ENCODE data around the gene TGFB1.
A peak's percentile ranks its signal among the peaks of the same experiment; 100 is the strongest.

Gene TGFB1

GRCh38 chr19:41321600-41322270, 32.0 kb downstream of the TGFB1 start:
- no peak for DNase-seq (ENCODE audit: low read depth in 2 of 2)

- DNase-seq (ENCODE audit: low read depth in 2 of 2), result no peak
These were observed 32.5 kb downstream of the TGFB1 start for GRCh38 chr19:41321204-41321599.

- no peak for DNase-seq (ENCODE audit: low read depth in 2 of 2)
These were observed 33.2 kb downstream of the TGFB1 start for GRCh38 chr19:41320568-41320967.

GRCh38 chr19:41320185-41320518, 33.6 kb downstream of the TGFB1 start:
- no peak for DNase-seq (ENCODE audit: low read depth in 2 of 2)

DNA sequence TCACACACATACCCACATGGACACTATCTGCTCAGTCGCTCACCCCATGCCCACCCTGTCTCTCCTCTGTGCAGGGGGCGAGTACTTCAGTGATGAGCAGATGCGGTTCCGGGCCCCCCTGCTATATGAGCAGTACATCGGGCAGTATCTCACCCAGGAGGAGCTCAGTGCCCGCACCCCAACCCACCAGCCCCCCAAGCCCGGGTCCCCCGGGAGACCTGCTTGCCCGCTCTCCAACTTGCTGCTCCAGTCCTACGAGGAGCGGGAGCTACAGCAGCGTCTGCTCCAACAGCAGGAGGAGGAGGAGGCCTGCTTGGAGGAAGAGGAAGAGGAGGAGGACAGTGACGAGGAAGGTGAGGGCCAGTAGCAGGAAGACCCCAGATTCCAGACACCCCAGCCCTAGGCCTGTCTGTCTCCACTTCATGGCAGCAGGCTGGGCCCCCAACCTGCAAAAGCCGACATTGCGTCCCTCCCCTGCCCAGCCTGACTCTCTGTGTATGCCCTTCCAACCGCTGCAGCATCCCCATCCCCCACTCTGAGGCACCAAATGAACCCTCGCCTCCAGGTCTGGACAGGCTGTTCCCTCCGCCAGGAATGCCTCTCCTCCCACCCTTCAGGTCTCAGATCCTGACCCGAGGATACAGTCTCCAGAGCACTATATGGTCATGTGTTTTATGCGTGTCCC, 34.1 kb downstream of the TGFB1 start:
- DNase-seq (ENCODE audit: low read depth in 2 of 2), result no peak

- no peak for DNase-seq (ENCODE audit: low read depth in 2 of 2)
These were observed 34.8 kb downstream of the TGFB1 start for GRCh38 chr19:41318696-41319499.

DNA sequence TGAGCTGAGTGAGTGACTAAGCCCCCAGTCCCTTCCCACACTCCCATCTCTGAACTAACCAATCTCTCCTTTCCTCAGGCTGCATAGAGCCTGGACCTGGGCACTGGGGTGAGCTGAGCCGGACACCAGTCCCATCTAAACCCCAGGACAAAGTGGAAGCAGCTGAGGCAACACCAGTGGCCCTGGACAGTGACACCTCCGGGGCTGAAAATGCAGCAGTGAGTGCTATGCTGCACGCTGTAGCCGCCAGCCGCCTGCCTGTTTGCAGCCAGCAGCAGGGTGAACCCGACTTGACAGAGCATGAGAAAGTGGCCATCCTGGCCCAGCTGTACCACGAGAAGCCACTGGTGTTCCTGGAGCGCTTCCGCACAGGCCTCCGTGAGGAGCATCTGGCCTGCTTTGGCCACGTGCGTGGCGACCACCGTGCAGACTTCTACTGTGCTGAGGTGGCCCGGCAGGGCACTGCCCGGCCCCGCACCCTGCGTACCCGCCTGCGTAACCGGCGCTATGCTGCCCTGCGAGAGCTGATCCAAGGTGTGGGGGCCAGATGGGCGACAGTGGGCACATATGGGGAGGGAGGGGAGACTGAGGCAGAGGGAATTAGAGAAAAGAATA, 37.3 kb downstream of the TGFB1 start:
- DNase-seq (ENCODE audit: low read depth in 2 of 2), result no peak

DNA sequence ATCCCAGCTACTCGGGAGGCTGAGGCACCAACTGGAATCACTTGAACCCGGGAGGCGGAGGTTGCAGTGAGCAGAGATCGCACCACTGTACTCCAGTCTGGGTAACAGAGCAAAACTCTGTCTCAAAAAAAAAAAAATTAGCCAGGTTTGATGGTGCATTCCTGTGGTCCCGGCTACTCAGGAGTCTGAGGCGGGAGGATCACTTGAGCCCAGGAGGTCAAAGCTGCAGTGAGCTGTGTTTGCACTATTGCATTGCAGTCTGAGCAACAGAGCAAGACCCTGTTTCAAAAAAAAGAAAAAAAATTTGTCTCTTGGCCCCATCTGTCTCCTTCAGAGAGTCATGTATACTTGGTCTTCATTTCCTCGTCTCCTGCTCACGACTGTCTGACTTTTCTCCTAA, 42.1 kb downstream of the TGFB1 start:
- DNase-seq (ENCODE audit: low read depth in 2 of 2), result no peak

DNA sequence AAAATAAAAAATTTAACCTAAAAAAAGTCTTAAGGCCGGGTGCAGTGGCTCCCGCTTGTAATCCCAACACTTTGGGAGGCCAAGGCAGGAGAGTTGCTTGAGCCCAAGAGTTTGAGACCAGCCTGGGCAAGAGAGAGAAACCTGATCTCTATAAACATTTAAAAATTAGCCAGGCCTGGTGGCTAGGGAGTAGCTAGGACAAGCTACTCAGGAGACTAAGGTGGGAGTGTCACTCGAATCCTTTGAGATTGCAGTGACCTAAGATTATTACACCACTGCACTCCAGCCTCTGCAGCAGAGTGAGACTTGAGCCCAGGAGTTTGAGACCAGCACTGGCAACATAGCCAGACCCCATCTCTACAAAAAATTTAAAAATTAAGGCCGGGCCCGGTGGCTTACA, 42.6 kb downstream of the TGFB1 start:
- DNase-seq (ENCODE audit: low read depth in 2 of 2), result no peak

DNA sequence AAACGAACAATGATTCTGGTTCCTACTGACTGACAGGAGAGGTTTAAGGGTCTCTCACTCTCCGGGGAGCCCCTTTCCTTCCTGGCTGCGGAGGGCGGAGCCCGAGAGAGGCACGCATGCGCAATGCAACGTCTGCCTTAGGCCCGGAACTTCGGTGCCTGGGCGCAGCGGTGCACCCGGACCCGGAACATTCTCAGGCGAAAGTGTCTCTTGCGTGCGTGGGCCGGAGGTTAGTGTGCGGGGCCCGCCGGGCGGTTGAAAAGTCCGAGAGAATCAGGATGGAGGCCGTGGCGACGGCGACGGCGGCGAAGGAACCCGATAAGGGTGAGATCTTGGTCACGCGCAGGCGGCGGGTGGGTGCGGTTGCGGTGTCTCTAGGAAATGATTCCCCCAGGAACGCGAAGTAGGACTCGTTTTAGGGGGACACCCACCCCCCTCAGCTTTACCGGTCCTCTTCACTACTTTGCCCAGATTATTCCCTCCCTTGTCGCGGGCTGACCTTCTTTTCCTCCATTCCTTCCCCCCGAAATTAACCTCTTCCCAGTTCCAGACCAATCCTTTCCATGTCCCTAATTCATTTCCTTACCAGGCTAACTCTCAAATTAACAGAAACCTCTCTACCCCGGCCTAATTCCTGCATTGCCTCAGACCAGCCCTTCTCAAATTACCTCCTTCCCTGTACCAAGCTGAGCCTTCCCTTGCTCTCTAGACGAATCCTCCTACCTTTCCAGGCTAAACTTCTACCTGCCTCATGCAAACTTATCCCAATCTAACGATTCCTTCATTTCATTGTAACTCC, 43.5 kb downstream of the TGFB1 start, which contains the start of gene CCDC97:
CCDC97 (plus strand) TSS at position 140 of the 799 bp plus-strand sequence; CDS start at position 279, 139 bp downstream.
- DNase-seq (ENCODE audit: low read depth in 2 of 2), result peak; percentile 80 to 82

DNA sequence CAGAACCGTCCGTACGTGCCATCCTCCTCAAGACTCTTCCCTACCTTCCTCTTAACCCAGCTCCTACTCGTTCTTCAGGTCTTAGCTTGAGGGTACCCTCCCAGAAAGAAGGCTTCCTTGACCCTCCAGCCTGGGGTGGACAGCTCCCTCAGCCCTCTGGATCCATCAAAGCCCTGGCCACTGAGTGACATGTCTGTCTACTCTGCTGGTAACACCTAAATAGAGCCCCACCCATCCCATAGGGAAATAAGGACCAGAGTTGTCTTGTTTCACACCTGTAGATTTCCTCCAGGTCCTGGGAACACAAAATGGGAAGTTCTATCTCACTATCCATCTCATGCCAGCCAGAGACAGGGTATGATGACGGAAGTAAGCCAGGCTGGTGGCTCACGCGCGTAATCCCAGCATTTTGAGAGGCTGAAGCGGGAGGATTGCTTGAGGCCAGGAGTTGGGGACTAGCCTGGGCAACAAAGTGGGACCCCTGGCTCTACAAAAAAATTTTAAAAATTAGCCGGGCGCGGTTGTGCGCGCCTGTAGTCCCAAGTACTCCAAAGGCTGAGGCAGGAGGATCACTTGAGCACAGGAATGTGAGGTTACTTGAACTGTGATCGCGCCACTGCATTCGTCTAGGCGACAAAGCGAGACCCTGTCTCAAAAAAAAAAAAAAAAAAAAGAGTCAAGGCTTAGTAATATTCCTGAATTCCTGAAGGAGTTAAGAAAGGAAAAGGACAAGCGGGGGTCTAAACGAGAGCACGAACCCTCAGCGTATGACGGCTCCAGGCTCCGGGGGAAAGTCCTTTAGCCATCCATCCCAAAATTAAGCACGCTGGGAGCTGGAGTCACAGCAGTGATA, 44.3 kb downstream of the TGFB1 start:
- no peak for DNase-seq (ENCODE audit: low read depth in 2 of 2)

GRCh38 chr19:41308450-41309179, 45.1 kb downstream of the TGFB1 start:
- DNase-seq (ENCODE audit: low read depth in 2 of 2), result peak; percentile 79

GRCh38 chr19:41307954-41308449, 45.7 kb downstream of the TGFB1 start:
- no peak for DNase-seq (ENCODE audit: low read depth in 2 of 2)

- DNase-seq (ENCODE audit: low read depth in 2 of 2), result no peak
These were observed 46.4 kb downstream of the TGFB1 start for GRCh38 chr19:41307090-41307875.

GRCh38 chr19:41305927-41306793, 47.6 kb downstream of the TGFB1 start:
- no peak for DNase-seq (ENCODE audit: low read depth in 2 of 2)

DNA sequence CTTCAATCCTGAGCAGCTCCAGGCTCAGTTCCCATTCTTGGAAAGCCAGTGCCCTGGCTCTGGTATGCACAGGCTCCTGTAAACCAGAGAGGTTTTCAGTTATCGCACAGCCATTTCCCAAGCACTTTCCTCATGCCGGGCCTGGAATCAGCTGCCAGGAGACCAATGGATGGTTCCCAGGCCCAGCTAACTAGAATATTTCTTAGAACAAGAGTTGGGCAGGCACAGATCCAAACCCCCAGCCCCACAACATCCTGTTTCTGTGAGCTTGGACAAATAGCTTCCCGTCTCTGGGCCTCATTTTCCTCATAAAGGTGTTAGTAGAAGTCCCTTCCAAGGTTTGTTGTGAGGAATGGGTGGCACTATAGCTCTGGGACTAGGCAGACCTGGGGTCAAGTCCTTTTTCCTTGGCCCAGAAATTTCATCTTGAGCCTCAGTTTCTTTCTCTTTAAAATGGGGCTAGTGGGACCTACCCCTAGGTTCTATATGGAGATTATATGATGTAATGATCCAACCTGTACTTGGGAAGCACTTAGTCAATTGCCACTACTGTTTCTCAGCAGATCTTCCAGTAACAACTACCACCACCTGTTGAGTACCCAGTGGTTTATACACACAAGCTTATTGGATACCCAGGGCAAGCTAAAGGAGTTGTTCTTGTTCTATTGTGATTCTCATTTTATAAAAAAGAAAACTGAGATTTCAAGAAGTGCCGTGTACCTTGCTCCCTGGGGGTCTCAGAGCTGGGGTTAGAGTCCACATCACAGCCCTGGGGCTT, 48.8 kb downstream of the TGFB1 start:
- no peak for DNase-seq (ENCODE audit: low read depth in 2 of 2)

GRCh38 chr19:41303954-41304353, 49.8 kb downstream of the TGFB1 start:
- no peak for DNase-seq (ENCODE audit: low read depth in 2 of 2)
